IPS-18a (cell line): ENCODE measurements around the gene ANKRD12.

Experiments
- H3K27ac ChIP-seq: one replicate; pipeline ENCODE4 v1.5.1; 2013; ENCODE audit warnings: low read length
- H3K27me3 ChIP-seq: one replicate; pipeline ENCODE4 v1.6.1; 2013; ENCODE audit warnings: mild to moderate bottlenecking, low read length; ENCODE audit not compliant: control insufficient read depth, insufficient read depth
- H3K36me3 ChIP-seq: one replicate; pipeline ENCODE4 v1.6.1; 2013; ENCODE audit warnings: low read depth, low read length; ENCODE audit not compliant: control insufficient read depth
- H3K4me1 ChIP-seq: one replicate; pipeline ENCODE4 v1.6.1; 2013; ENCODE audit warnings: low read depth, low read length; ENCODE audit not compliant: control insufficient read depth
- H3K4me3 ChIP-seq: one replicate; pipeline ENCODE4 v1.5.1; 2013; ENCODE audit warnings: low read length
- H3K9ac ChIP-seq: one replicate; pipeline ENCODE4 v1.6.1; 2013; ENCODE audit warnings: mild to moderate bottlenecking, low read length, moderate library complexity
- H3K9me3 ChIP-seq: one replicate; pipeline ENCODE4 v1.6.1; 2013; ENCODE audit warnings: low read depth, low read length; ENCODE audit not compliant: control insufficient read depth

Gene ANKRD12

DNA sequence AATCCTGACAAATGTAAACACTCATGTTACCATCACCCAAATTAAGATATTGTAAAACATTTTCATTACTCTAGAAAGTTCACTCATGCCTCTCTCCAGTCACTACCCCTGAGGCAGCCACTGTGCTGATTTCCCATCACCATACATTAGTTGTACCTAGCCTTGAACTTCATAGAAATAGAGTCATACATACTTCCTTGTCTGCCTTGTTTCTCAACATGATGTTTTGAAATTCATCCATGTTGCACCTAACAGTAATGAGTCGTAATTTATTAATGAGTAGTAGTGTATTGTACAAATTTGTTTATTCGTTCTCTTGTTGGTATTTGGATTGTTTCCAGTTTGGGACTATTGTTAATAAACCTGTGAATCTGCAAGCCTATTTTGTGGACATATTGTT lies 149.0 kb downstream of the ANKRD12 start:
- Histone ChIP-seq H3K9me3 (peaks cover under 1% of the 10 kb centered on the region), H3K36me3 (peaks cover 4% of the 10 kb centered on the region), H3K4me3 (no peak overlapping the region), H3K4me1 (no peaks in the 10 kb centered on the region), H3K27ac (no peak overlapping the region), H3K9ac (no peak overlapping the region), H3K27me3 (no peaks in the 10 kb centered on the region)

DNA sequence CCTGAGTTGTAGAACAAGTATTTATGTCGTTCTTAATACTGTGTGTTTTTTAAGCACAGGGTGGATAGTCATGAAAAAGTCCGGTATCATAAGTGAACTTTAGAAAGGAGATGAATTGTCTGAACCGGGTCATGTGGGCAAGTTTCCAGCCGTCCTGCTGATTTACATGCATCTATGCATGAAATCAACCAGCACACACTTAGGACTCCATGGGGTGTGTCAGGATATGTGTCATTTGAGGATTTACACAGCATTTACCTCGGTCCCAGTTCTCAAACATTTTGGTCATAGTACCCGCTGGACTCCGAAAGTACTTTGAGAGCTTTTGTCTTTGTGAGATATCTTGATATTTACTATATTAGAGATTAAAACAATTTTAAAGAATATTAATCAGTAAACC lies 150.5 kb downstream of the ANKRD12 start:
- Histone ChIP-seq H3K36me3 (no peaks in the 10 kb centered on the region), H3K9me3 (peaks cover 4% of the 10 kb centered on the region), H3K27ac (no peak overlapping the region), H3K4me1 (no peaks in the 10 kb centered on the region), H3K9ac (no peak overlapping the region), H3K4me3 (no peak overlapping the region), H3K27me3 (no peaks in the 10 kb centered on the region)

DNA sequence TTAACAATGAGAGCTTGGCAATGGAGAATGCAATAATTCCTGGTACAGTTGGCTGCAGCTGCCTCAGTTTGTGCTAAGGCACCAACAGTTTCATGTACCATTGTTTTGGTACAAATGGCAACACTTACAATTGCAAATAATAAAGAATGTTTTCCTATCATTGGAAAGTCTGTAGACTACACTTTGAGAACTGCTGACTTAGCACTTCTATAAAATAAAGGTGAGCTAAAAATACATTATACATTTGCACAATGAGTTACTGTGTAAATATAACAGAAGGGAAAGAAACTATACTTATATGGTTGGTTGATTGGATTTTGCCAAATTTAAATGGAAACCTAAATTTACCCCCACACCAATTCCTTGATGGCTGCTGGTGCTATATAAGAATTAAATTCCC lies 153.1 kb downstream of the ANKRD12 start:
- H3K27ac ChIP-seq, result no peak overlapping the region
- no peaks in the 10 kb centered on the region for H3K36me3 ChIP-seq
- H3K27me3 ChIP-seq, result no peaks in the 10 kb centered on the region
- no peak overlapping the region for H3K9ac ChIP-seq
- no peaks in the 10 kb centered on the region for H3K4me1 ChIP-seq
- H3K9me3 ChIP-seq, result peaks cover 4% of the 10 kb centered on the region
- no peak overlapping the region for H3K4me3 ChIP-seq

DNA sequence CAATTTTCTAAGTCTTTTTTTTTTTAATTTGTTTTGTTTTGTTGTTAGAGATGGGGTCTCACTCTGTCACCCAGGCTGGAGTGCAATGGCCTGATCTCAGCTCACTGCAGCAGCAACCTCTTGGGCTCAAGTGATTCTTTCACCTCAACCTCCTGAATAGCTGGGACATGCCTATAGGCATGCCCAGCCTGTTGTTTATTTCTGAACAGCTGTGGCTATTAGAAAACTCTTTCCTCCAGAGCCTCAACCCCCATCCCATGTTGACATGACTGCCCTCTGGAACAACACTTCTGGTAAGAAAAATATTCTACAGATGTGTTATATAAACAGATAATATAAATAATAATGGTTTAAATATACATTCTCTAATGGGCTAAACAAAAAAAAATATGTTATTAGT lies 153.6 kb downstream of the ANKRD12 start:
- Histone ChIP-seq H3K4me1 (no peaks in the 10 kb centered on the region), H3K9me3 (peaks cover 4% of the 10 kb centered on the region), H3K9ac (no peak overlapping the region), H3K27ac (no peak overlapping the region), H3K36me3 (no peaks in the 10 kb centered on the region), H3K27me3 (no peaks in the 10 kb centered on the region), H3K4me3 (no peak overlapping the region)

DNA sequence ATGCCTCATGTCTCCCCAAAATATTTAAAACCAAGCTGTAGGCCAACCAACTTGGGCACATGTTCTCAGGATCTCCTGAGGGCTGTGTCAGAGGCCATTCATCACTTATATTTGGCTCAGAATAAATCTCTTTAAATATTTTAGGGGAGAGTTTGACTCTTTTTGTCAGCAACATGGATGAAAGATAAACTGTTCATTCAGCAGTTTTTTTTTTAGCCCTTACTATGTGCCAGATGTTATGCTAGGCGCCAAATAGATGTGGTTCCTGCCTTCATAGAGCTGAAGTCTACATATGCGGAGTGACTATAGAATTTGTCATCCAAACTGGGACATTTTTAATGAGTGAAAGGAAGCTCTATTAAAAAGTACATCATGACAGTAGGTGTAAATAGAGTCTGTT lies 155.5 kb downstream of the ANKRD12 start:
- Histone ChIP-seq H3K27ac (no peak overlapping the region), H3K4me3 (no peak overlapping the region), H3K9me3 (peaks cover 8% of the 10 kb centered on the region), H3K36me3 (no peaks in the 10 kb centered on the region), H3K27me3 (no peaks in the 10 kb centered on the region), H3K9ac (no peak overlapping the region), H3K4me1 (no peaks in the 10 kb centered on the region)

DNA sequence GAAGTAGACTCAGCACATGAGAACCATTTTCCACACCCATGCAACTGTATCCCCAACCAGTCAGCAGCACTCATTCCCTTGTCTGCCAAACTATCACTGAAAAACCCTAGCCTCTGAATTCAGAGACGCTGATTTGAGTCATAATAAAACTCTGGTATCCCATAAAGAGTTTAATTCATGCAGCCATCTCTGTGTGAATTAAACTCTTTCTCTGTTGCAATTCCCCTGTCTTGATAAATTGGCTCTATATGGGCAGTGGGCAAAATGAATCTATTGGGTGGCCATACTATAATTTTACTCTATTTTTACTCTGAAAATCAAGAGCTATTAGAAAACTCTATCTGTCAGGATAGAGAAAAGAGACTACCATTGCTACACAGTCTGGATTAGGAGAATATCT lies 157.4 kb downstream of the ANKRD12 start:
- H3K9ac ChIP-seq, result no peak overlapping the region
- H3K27me3 ChIP-seq, result no peaks in the 10 kb centered on the region
- no peak overlapping the region for H3K27ac ChIP-seq
- peaks cover 8% of the 10 kb centered on the region for H3K9me3 ChIP-seq
- no peaks in the 10 kb centered on the region for H3K36me3 ChIP-seq
- no peak overlapping the region for H3K4me3 ChIP-seq
- H3K4me1 ChIP-seq, result no peaks in the 10 kb centered on the region

DNA sequence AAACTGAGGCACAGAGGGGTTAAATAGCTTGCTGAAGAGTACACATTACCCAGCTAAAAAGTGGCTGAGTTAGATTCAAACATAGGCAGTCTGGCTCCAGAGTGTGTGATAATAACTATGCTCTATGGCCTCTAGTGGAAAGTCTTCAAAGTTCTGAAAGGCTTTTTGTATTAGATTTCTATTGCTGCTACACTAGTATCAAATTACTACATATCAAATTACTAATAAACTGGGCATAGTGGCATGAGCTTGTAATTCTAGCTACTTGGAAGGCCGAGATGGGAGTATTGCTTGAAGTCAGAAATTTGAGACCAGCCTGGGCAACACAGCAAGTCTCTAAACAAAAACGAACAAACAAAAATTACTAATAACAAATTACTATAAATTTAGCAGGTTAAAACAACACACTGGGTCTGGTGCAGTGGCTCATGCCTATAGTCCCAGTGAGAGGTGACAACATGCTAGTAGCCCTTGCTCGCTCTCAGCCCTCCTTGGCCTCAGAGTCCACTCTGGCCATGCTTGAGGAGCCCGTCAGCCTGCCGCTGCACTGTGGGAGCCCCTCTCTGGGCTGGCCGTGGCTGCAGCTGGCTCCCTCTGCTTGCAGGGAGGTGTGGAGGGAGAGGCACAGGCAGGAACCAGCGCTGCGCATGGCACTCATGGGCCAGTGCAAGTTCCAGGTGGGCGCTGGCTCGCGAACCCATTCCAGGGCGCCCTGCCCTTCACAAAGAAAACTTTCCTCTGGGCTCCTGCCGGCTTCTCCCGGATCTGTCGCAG lies 159.8 kb downstream of the ANKRD12 start:
- no peaks in the 10 kb centered on the region for H3K27me3 ChIP-seq
- H3K4me1 ChIP-seq, result no peaks in the 10 kb centered on the region
- H3K27ac ChIP-seq, result no peak overlapping the region
- no peak overlapping the region for H3K9ac ChIP-seq
- H3K9me3 ChIP-seq, result peaks cover 5% of the 10 kb centered on the region
- H3K36me3 ChIP-seq, result no peaks in the 10 kb centered on the region
- H3K4me3 ChIP-seq, result no peak overlapping the region

DNA sequence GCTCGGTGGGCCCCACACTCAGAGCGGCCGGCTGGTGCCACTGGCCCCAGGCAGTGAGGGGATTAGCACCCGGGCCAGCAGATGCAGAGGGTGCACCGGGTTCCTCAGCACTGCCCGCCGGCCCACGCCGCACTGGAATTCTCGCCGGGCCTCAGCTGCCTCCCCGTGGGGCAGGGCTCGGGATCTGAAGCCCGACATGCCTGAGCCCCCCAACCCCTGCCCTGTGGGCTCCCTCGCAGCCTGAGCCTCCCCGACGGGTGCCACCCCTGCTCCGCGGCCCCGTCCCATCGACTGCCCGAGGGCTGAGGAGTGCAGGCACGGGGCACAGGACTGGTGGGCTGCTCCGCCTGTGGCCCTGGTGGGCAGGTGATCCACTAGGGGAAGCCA lies 160.4 kb downstream of the ANKRD12 start:
- H3K4me1 ChIP-seq, result no peaks in the 10 kb centered on the region
- no peak overlapping the region for H3K4me3 ChIP-seq
- no peaks in the 10 kb centered on the region for H3K27me3 ChIP-seq
- H3K36me3 ChIP-seq, result no peaks in the 10 kb centered on the region
- peaks cover 5% of the 10 kb centered on the region for H3K9me3 ChIP-seq
- no peak overlapping the region for H3K27ac ChIP-seq
- no peak overlapping the region for H3K9ac ChIP-seq

DNA sequence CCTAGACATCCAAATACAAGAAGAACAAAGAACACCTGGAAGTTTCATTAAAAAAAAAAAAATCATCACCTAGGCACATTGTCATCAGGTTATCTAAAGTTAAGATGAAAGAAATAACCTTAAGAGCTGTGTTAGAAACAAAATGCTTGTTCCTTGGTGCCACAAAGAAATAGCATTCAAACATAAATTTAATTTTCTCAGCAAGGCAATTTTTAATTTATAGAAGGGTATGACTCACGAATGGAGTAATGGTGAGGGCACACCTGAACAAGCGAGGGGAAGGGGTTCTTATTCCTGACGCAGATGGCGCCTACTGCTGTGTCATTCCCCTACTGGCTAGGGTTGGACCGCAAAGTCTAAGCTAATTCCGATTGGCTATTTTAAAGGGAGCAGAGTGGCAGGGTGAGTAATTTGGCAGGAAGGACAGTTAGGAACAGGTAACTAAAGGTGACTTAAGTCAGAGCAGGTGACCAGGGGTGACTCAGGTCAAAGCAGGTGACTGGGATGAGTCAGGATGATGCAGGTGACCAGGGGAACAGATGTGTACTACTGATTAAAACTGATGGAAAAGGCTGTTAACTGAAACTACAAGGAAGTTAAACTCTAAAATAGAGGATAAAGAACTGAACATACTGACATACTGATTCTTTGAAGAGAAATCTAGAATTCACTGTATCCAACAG lies 167.9 kb downstream of the ANKRD12 start:
- H3K27me3 ChIP-seq, result no peaks in the 10 kb centered on the region
- H3K27ac ChIP-seq, result no peak overlapping the region

DNA sequence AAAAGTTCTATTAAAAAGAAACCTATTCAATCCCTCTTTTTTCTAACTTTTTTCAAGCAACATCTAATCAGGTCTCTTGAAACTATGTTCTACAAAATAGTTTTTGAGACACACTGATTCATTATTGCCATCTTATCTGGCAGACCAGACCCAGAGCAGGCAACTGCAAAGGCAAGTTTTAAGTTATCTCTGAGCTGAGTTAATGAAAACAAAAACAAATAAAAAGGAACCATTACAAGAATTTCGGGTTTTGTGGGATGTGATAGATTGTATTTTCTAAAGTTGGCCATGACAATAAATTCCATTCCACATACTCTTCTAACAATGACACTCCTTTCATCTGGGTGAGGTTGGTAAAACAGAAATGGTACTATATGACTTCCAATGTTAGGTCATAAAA lies 182.8 kb downstream of the ANKRD12 start:
- H3K27me3 ChIP-seq, result no peaks in the 10 kb centered on the region
- no peak overlapping the region for H3K9ac ChIP-seq
- H3K4me1 ChIP-seq, result no peaks in the 10 kb centered on the region
- H3K27ac ChIP-seq, result no peak overlapping the region
- no peak overlapping the region for H3K4me3 ChIP-seq
- H3K36me3 ChIP-seq, result no peaks in the 10 kb centered on the region
- H3K9me3 ChIP-seq, result no peaks in the 10 kb centered on the region

More for the DNA sequence above, 167.9 kb downstream of the ANKRD12 start:
- Histone ChIP-seq H3K4me1 (no peaks in the 10 kb centered on the region), H3K4me3 (no peak overlapping the region), H3K9me3 (peaks cover 3% of the 10 kb centered on the region), H3K36me3 (no peaks in the 10 kb centered on the region), H3K9ac (no peak overlapping the region)

DNA sequence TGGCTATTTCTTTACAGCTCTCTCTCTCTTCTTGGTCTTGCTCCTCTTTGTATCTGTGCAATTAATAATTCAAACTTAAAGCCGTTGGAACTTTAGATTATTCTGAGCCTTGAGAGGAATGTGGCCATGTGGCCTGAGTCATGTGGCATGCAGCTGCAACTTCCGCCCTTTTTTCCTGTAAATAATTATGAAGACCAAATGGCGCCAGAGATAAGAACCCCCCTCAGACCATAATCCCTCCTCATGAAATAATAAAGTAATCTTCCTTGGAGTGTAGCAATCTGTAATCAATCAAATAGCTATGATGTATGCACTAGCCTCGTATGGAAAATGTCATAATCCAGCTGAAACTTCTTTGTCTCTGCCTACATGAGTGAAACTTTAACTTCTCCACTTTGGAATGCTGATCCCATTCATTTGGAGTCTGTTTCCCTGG lies 184.5 kb downstream of the ANKRD12 start:
- Histone ChIP-seq H3K36me3 (no peaks in the 10 kb centered on the region), H3K27ac (no peak overlapping the region), H3K4me1 (no peaks in the 10 kb centered on the region), H3K4me3 (no peak overlapping the region), H3K9ac (no peak overlapping the region), H3K27me3 (no peaks in the 10 kb centered on the region), H3K9me3 (no peaks in the 10 kb centered on the region)

DNA sequence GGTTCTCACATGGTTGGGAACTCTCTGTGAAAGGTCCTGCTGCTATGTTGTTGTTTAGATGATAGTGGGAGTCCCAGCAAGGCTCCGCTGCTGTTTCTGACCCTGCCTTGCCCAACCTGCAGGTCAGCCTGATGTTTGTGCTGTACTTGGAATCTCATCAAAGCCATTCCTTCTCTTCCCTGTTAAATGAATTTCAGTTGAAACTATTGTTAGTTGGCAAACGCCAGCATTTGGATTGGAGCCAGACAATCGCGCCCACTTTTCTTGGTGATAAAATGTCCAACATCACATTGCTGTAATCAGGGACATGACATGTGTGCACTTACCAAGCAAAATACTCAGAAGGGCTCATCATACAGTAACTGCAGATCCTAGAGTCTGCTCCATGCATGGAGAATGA lies 185.2 kb downstream of the ANKRD12 start:
- Histone ChIP-seq H3K27me3 (no peaks in the 10 kb centered on the region), H3K27ac (no peak overlapping the region), H3K36me3 (no peaks in the 10 kb centered on the region), H3K4me1 (no peaks in the 10 kb centered on the region), H3K4me3 (no peak overlapping the region), H3K9me3 (no peaks in the 10 kb centered on the region), H3K9ac (no peak overlapping the region)
